ENCODE data around the gene LPAR3.

DNA sequence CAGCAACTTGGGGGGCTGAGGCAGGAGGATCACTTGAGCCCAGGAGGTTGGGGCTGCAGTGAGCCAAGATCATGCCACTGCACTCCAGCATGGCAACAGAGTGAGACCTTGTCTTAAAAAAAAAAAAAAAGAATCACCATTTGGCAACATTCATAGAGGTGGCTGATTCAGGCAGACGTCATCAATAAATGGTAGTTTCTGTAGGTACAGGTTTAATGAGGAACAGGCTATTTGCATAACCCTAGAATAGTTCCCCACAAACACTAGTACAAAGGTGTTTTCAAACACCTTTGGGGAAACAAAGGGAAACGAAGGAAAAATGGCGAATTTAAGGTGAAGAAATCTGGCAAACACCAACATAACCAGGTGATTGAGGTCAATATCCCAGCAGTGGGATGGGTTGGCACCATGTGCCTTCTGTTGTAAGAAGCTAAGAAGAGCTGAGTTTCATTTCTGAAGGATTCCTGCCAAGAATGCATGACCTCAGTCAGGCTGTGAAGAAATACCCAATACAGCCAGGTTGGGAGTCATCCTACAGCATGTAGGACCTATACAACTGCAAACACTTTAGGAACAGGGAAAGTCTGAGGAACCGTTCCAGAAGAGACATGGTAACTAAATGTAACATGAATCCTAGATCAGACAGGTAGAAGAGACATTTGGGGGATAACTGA lies 5.6 kb downstream of the LPAR3 start:
- TF ChIP-seq POLR2A (IDR thresholded peaks at IDR 0.05; ENCODE audit: low read depth, low read length) (no peak), TAF1 (IDR thresholded peaks at IDR 0.05; ENCODE audit: low read depth, low read length) (no peak), POLR2AphosphoS5 (IDR thresholded peaks at IDR 0.05; ENCODE audit: low read depth, low read length) (no peak), SPI1 (IDR thresholded peaks at IDR 0.05; ENCODE audit: low read depth, low read length) (no peak), PAX5 (IDR thresholded peaks at IDR 0.05; ENCODE audit: insufficient read depth, low read length, severe bottlenecking) (no peak)

Measured in GM12891 (cell line).